Liver (tissue), 3 donors: ENCODE measurements around the gene NLK.

ENCODE experiments used
- FOXA2 ChIP-seq: IDR thresholded peaks from 2 replicates; pipeline ENCODE4 v1.6.1; 2016; ENCODE audit warnings: antibody characterized with exemption
- GABPA ChIP-seq, 2 donors: IDR thresholded peaks in 1 of 2; conservative IDR thresholded peaks in 1 of 2; 2 replicates each; pipeline ENCODE4 v1.6.1; 2016; ENCODE audit warnings: antibody characterized with exemption in 2 of 2, mild to moderate bottlenecking in 1 of 2, moderate library complexity in 1 of 2
- HNF4G ChIP-seq: IDR thresholded peaks from 2 replicates; pipeline ENCODE4 v1.6.1; 2016; ENCODE audit warnings: antibody characterized with exemption
- JUND ChIP-seq, 2 donors: IDR thresholded peaks; 2 replicates each; pipeline ENCODE4 v1.6.1; 2016; ENCODE audit warnings: antibody characterized with exemption in 2 of 2
- MAX ChIP-seq: IDR thresholded peaks from 2 replicates; pipeline ENCODE4 v1.6.1; 2016; ENCODE audit warnings: antibody characterized with exemption
- RAD21 ChIP-seq, 2 donors: IDR thresholded peaks; 2 replicates each; pipeline ENCODE4 v1.6.1; 2016; ENCODE audit warnings: antibody characterized with exemption in 2 of 2, mild to moderate bottlenecking in 2 of 2
- REST ChIP-seq: IDR thresholded peaks from 2 replicates; pipeline ENCODE4 v1.6.1; 2016; ENCODE audit warnings: antibody characterized with exemption, mild to moderate bottlenecking
- RXRA ChIP-seq, 2 donors: IDR thresholded peaks; 2 replicates each; pipeline ENCODE4 v1.6.1; 2017 to 2018; ENCODE audit warnings: antibody characterized with exemption in 2 of 2, mild to moderate bottlenecking in 1 of 2
- SP1 ChIP-seq: IDR thresholded peaks from 2 replicates; pipeline ENCODE4 v1.6.1; 2018; ENCODE audit warnings: antibody characterized with exemption, mild to moderate bottlenecking
- TAF1 ChIP-seq: conservative IDR thresholded peaks from 2 replicates; pipeline ENCODE4 v1.6.1; 2016; ENCODE audit warnings: antibody characterized with exemption, mild to moderate bottlenecking
- YY1 ChIP-seq: IDR thresholded peaks from 2 replicates; pipeline ENCODE4 v1.6.1; 2016; ENCODE audit warnings: antibody characterized with exemption, mild to moderate bottlenecking
- TF ChIP-seq, protein P1 (sequence below): fragments of 150-350 bp; IDR thresholded peaks from 2 replicates; pipeline ENCODE4 v1.5.1; 2017; ENCODE audit warnings: improper control_type of control experiment, low read depth, low read length; ENCODE audit not compliant: missing input control
- TF ChIP-seq, protein P2 (sequence below): IDR thresholded peaks from 2 replicates; pipeline ENCODE4 v1.6.1; 2016; ENCODE audit warnings: antibody characterized with exemption
- TF ChIP-seq, protein P3 (sequence below): IDR thresholded peaks from 2 replicates; pipeline ENCODE4 v1.6.1; 2016; ENCODE audit warnings: antibody characterized with exemption
- donor health status: healthy.
- donor health status: healthy.

DNA sequence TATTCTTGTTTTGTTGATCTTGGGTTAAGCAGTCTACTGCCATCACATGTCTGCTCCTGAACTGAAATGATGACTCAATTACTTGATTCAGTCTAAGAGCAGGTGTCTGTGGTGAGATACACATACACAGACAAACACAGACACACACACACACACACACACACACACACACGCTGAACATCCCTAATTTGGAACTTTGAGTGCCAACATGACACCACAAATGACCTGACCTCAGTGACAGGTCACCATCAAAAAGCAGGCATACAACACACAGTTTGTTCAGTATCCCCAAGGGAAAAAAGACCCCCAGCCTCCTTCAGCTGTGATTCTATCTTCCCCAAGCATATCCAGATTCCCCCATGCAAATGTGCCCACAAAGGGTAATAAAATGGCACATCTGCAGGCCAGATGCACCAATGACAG, 146.4 kb downstream of the NLK start:
- TF ChIP-seq, protein P1, sequence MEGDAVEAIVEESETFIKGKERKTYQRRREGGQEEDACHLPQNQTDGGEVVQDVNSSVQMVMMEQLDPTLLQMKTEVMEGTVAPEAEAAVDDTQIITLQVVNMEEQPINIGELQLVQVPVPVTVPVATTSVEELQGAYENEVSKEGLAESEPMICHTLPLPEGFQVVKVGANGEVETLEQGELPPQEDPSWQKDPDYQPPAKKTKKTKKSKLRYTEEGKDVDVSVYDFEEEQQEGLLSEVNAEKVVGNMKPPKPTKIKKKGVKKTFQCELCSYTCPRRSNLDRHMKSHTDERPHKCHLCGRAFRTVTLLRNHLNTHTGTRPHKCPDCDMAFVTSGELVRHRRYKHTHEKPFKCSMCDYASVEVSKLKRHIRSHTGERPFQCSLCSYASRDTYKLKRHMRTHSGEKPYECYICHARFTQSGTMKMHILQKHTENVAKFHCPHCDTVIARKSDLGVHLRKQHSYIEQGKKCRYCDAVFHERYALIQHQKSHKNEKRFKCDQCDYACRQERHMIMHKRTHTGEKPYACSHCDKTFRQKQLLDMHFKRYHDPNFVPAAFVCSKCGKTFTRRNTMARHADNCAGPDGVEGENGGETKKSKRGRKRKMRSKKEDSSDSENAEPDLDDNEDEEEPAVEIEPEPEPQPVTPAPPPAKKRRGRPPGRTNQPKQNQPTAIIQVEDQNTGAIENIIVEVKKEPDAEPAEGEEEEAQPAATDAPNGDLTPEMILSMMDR, result no peak
- TF ChIP-seq, protein P2, sequence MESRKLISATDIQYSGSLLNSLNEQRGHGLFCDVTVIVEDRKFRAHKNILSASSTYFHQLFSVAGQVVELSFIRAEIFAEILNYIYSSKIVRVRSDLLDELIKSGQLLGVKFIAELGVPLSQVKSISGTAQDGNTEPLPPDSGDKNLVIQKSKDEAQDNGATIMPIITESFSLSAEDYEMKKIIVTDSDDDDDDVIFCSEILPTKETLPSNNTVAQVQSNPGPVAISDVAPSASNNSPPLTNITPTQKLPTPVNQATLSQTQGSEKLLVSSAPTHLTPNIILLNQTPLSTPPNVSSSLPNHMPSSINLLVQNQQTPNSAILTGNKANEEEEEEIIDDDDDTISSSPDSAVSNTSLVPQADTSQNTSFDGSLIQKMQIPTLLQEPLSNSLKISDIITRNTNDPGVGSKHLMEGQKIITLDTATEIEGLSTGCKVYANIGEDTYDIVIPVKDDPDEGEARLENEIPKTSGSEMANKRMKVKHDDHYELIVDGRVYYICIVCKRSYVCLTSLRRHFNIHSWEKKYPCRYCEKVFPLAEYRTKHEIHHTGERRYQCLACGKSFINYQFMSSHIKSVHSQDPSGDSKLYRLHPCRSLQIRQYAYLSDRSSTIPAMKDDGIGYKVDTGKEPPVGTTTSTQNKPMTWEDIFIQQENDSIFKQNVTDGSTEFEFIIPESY, result no peak
- no peak for TF ChIP-seq REST
- no peak for TF ChIP-seq GABPA (IDR thresholded peaks at IDR 0.05 in 1 of 2, conservative IDR thresholded peaks at IDR 0.05 in 1 of 2)
- no peak for TF ChIP-seq MAX
- TF ChIP-seq, protein P3, sequence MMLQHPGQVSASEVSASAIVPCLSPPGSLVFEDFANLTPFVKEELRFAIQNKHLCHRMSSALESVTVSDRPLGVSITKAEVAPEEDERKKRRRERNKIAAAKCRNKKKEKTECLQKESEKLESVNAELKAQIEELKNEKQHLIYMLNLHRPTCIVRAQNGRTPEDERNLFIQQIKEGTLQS, result no peak
- TF ChIP-seq RAD21 (IDR thresholded peaks at IDR 0.05), result no peak
- no peak for TF ChIP-seq RXRA (IDR thresholded peaks at IDR 0.05)
- TF ChIP-seq SP1, result no peak
- TF ChIP-seq FOXA2, result no peak
- TF ChIP-seq YY1, result no peak
- no peak for TF ChIP-seq JUND (IDR thresholded peaks at IDR 0.05)
- TF ChIP-seq TAF1, result no peak
- no peak for TF ChIP-seq HNF4G
